ENCODE data around the gene LRRC10B. TPM values are rescaled to one million over a fixed set of nuclear protein-coding genes. Genes with fewer than 3 reads are reported as not detected.

The LRRC10B gene
- total RNA-seq, 1 donor from 2014 or later = not detected

GRCh38 chr11:61482513-61482912 is 26.0 kb upstream of the LRRC10B start:
- Histone ChIP-seq H4K20me1 (ENCODE audit: low read depth) (peaks cover 25% of the 10 kb centered on the region), H3K79me2 (ENCODE audit: low read depth) (no peaks in the 10 kb centered on the region), H2AFZ (replicated peaks) (no peak overlapping the region), H3K4me2 (no peak overlapping the region), H3K4me1 (peaks cover 29% of the 10 kb centered on the region), H3K4me3 (no peak overlapping the region), H3K36me3 (no peaks in the 10 kb centered on the region), H3K27me3 (peaks cover 7% of the 10 kb centered on the region), H3K9ac (no peak overlapping the region), H3K9me3 (ENCODE audit: low read depth) (no peaks in the 10 kb centered on the region), H3K27ac (no peak overlapping the region), H3F3A (ENCODE audit: low read depth) (peaks cover 11% of the 10 kb centered on the region)
- Mint-ChIP-seq H3K4me1 (peaks cover 67% of the 10 kb centered on the region), H3K27me3 (ENCODE audit: insufficient read depth, low read depth) (peaks cover 13% of the 10 kb centered on the region), H3K4me3 (peak overlapping the region; percentile 63), H3K27ac (no peak overlapping the region), H3K9me3 (no peaks in the 10 kb centered on the region), H3K36me3 (no peaks in the 10 kb centered on the region)
- TF ChIP-seq CTCF (IDR thresholded peaks at IDR 0.05) (peak; percentile 79), EZH2phosphoT487 (IDR thresholded peaks at IDR 0.05) (no peak), EZH2 (IDR thresholded peaks at IDR 0.05) (no peak)
- peak; percentile 74 for DNase-seq (ENCODE audit: low spot score)

GRCh38 chr11:61484541-61484940 is 24.0 kb upstream of the LRRC10B start:
- Mint-ChIP-seq H3K9me3 (no peaks in the 10 kb centered on the region), H3K36me3 (no peaks in the 10 kb centered on the region), H3K4me1 (peaks cover 67% of the 10 kb centered on the region), H3K27me3 (ENCODE audit: insufficient read depth, low read depth) (peaks cover 17% of the 10 kb centered on the region), H3K27ac (no peak overlapping the region), H3K4me3 (no peak overlapping the region)
- H3K36me3 ChIP-seq = no peaks in the 10 kb centered on the region
- no peaks in the 10 kb centered on the region for H3K79me2 ChIP-seq (ENCODE audit: low read depth)
- TF ChIP-seq EZH2 (IDR thresholded peaks at IDR 0.05) = no peak
- no peaks in the 10 kb centered on the region for H3K27me3 ChIP-seq
- no peaks in the 10 kb centered on the region for H3K9me3 ChIP-seq (ENCODE audit: low read depth)
- H3K4me3 ChIP-seq = no peak overlapping the region
- H3K4me1 ChIP-seq = peaks cover 38% of the 10 kb centered on the region
- no peak overlapping the region for H3K9ac ChIP-seq
- H3K4me2 ChIP-seq = no peak overlapping the region
- no peak overlapping the region for H2AFZ ChIP-seq (replicated peaks)
- H3F3A ChIP-seq (ENCODE audit: low read depth) = peaks cover 24% of the 10 kb centered on the region
- H4K20me1 ChIP-seq (ENCODE audit: low read depth) = peaks cover 21% of the 10 kb centered on the region
- no peak overlapping the region for H3K27ac ChIP-seq
- DNase-seq (ENCODE audit: low spot score) = no peak

GRCh38 chr11:61485080-61485479 is 23.5 kb upstream of the LRRC10B start:
- Mint-ChIP-seq H3K36me3 (no peaks in the 10 kb centered on the region), H3K4me1 (peaks cover 67% of the 10 kb centered on the region), H3K27ac (no peak overlapping the region), H3K9me3 (no peaks in the 10 kb centered on the region), H3K4me3 (no peak overlapping the region), H3K27me3 (ENCODE audit: insufficient read depth, low read depth) (peaks cover 13% of the 10 kb centered on the region)
- peaks cover 43% of the 10 kb centered on the region for H3K4me1 ChIP-seq
- H3K4me2 ChIP-seq = no peak overlapping the region
- no peaks in the 10 kb centered on the region for H3K27me3 ChIP-seq
- H3K36me3 ChIP-seq = no peaks in the 10 kb centered on the region
- H3K27ac ChIP-seq = no peak overlapping the region
- H4K20me1 ChIP-seq (ENCODE audit: low read depth) = peaks cover 21% of the 10 kb centered on the region
- no peaks in the 10 kb centered on the region for H3K79me2 ChIP-seq (ENCODE audit: low read depth)
- no peaks in the 10 kb centered on the region for H3K9me3 ChIP-seq (ENCODE audit: low read depth)
- DNase-seq (ENCODE audit: low spot score) = no peak
- no peak overlapping the region for H3K9ac ChIP-seq
- no peak for TF ChIP-seq EZH2 (IDR thresholded peaks at IDR 0.05)
- no peak for TF ChIP-seq CTCF (IDR thresholded peaks at IDR 0.05)
- no peak for TF ChIP-seq EZH2phosphoT487 (IDR thresholded peaks at IDR 0.05)
- no peak overlapping the region for H3K4me3 ChIP-seq
- H2AFZ ChIP-seq (replicated peaks) = no peak overlapping the region
- peaks cover 24% of the 10 kb centered on the region for H3F3A ChIP-seq (ENCODE audit: low read depth)

GRCh38 chr11:61486011-61486620 is 22.4 kb upstream of the LRRC10B start:
- Histone ChIP-seq H3K4me1 (peaks cover 39% of the 10 kb centered on the region), H2AFZ (replicated peaks) (no peak overlapping the region), H3K36me3 (no peaks in the 10 kb centered on the region), H3F3A (ENCODE audit: low read depth) (peaks cover 16% of the 10 kb centered on the region), H3K79me2 (ENCODE audit: low read depth) (no peaks in the 10 kb centered on the region), H3K27ac (no peak overlapping the region), H3K9ac (no peak overlapping the region), H3K4me3 (no peak overlapping the region), H3K27me3 (no peaks in the 10 kb centered on the region), H4K20me1 (ENCODE audit: low read depth) (peaks cover 15% of the 10 kb centered on the region), H3K9me3 (ENCODE audit: low read depth) (no peaks in the 10 kb centered on the region), H3K4me2 (no peak overlapping the region)
- no peak for TF ChIP-seq CTCF (IDR thresholded peaks at IDR 0.05)
- TF ChIP-seq EZH2phosphoT487 (IDR thresholded peaks at IDR 0.05) = no peak
- TF ChIP-seq EZH2 (IDR thresholded peaks at IDR 0.05) = no peak
- H3K4me1 Mint-ChIP-seq = peaks cover 66% of the 10 kb centered on the region
- no peaks in the 10 kb centered on the region for H3K9me3 Mint-ChIP-seq
- DNase-seq (ENCODE audit: low spot score) = no peak
- H3K27me3 Mint-ChIP-seq (ENCODE audit: insufficient read depth, low read depth) = peaks cover 9% of the 10 kb centered on the region
- no peak overlapping the region for H3K4me3 Mint-ChIP-seq
- H3K27ac Mint-ChIP-seq = peak overlapping the region; percentile 13
- no peaks in the 10 kb centered on the region for H3K36me3 Mint-ChIP-seq
